ENCODE measurements around the gene SRPK2.
"Not testable (repeated sequence)": the region's sequence is repeated elsewhere in the genome, so short reads cannot be mapped to it uniquely, and the experiment has no call there.

Gene SRPK2

GRCh38 chr7:105337529-105337928, 51.2 kb downstream of the SRPK2 start:
- H3K36me3 ChIP-seq (ENCODE audit: insufficient read depth), result no peaks in the 10 kb centered on the region; the same call in 1 of the 2 replicates
- H3K9ac ChIP-seq, result no peak overlapping the region
- H3K4me2 ChIP-seq, result no peak overlapping the region
- H2AFZ ChIP-seq (ENCODE audit: low read depth), result no peak overlapping the region
- peaks cover 3% of the 10 kb centered on the region; the same call in 1 of the 2 replicates for H4K20me1 ChIP-seq (ENCODE audit: insufficient read depth)
- peaks cover 85% of the 10 kb centered on the region for H3K4me1 ChIP-seq (ENCODE audit: low read depth, poor library complexity, severe bottlenecking)
- H3K79me2 ChIP-seq (ENCODE audit: insufficient read depth, low read depth), result peaks cover 92% of the 10 kb centered on the region
- H3K4me3 ChIP-seq (IDR thresholded peaks at IDR 0.05; ENCODE audit: insufficient read depth, low read depth, low read length), result no peak overlapping the region
- H3K27me3 ChIP-seq (ENCODE audit: insufficient read depth, low read depth), result no peaks in the 10 kb centered on the region
- no peak overlapping the region for H3K27ac ChIP-seq
- no peak for TF ChIP-seq CTCF (conservative IDR thresholded peaks at IDR 0.05; ENCODE audit: low read depth, low read length)

GRCh38 chr7:105336009-105336408, 52.7 kb downstream of the SRPK2 start:
- Histone ChIP-seq H3K4me3 (IDR thresholded peaks at IDR 0.05; ENCODE audit: insufficient read depth, low read depth, low read length) (no peak overlapping the region), H3K36me3 (ENCODE audit: insufficient read depth) (no peaks in the 10 kb centered on the region; the same call in 1 of the 2 replicates), H3K4me2 (no peak overlapping the region), H3K4me1 (ENCODE audit: low read depth, poor library complexity, severe bottlenecking) (peaks cover 99% of the 10 kb centered on the region), H3K27me3 (ENCODE audit: insufficient read depth, low read depth) (no peaks in the 10 kb centered on the region), H2AFZ (ENCODE audit: low read depth) (no peak overlapping the region), H4K20me1 (ENCODE audit: insufficient read depth) (peaks cover 3% of the 10 kb centered on the region; the same call in 1 of the 2 replicates), H3K27ac (no peak overlapping the region), H3K9ac (no peak overlapping the region), H3K79me2 (ENCODE audit: insufficient read depth, low read depth) (peaks cover 92% of the 10 kb centered on the region)
- no peak; the same call in 1 of the 2 replicates for TF ChIP-seq CTCF (conservative IDR thresholded peaks at IDR 0.05; ENCODE audit: low read depth, low read length)

GRCh38 chr7:105332661-105333060, 56.1 kb downstream of the SRPK2 start:
- H3K9ac ChIP-seq; H2AFZ ChIP-seq (ENCODE audit: low read depth); H4K20me1 ChIP-seq (ENCODE audit: insufficient read depth); H3K36me3 ChIP-seq (ENCODE audit: insufficient read depth); H3K27me3 ChIP-seq (ENCODE audit: insufficient read depth, low read depth); H3K4me3 ChIP-seq (IDR thresholded peaks at IDR 0.05; ENCODE audit: insufficient read depth, low read depth, low read length): not testable (repeated sequence)
- peak overlapping the region; percentile 15; the same call in 1 of the 2 replicates for H3K4me2 ChIP-seq
- peak overlapping the region; percentile 7; the same call in 1 of the 2 replicates for H3K27ac ChIP-seq
- H3K79me2 ChIP-seq (ENCODE audit: insufficient read depth, low read depth), result peaks cover 90% of the 10 kb centered on the region
- H3K4me1 ChIP-seq (ENCODE audit: low read depth, poor library complexity, severe bottlenecking), result peaks cover 99% of the 10 kb centered on the region

- H4K20me1 ChIP-seq (ENCODE audit: insufficient read depth), result peaks cover 3% of the 10 kb centered on the region; the same call in 1 of the 2 replicates
- no peaks in the 10 kb centered on the region for H3K27me3 ChIP-seq (ENCODE audit: insufficient read depth, low read depth)
- H3K4me2 ChIP-seq, result peak overlapping the region; percentile 43
- no peaks in the 10 kb centered on the region; the same call in 1 of the 2 replicates for H3K36me3 ChIP-seq (ENCODE audit: insufficient read depth)
- TF ChIP-seq CTCF (conservative IDR thresholded peaks at IDR 0.05; ENCODE audit: low read depth, low read length), result no peak
- H3K79me2 ChIP-seq (ENCODE audit: insufficient read depth, low read depth), result peaks cover 96% of the 10 kb centered on the region
- peak overlapping the region; percentile 43 for H3K27ac ChIP-seq
- peaks cover 98% of the 10 kb centered on the region for H3K4me1 ChIP-seq (ENCODE audit: low read depth, poor library complexity, severe bottlenecking)
- H3K4me3 ChIP-seq (IDR thresholded peaks at IDR 0.05; ENCODE audit: insufficient read depth, low read depth, low read length), result no peak overlapping the region
- H3K9ac ChIP-seq, result no peak overlapping the region; the same call in 1 of the 2 replicates
- no peak overlapping the region for H2AFZ ChIP-seq (ENCODE audit: low read depth)
Measured at GRCh38 chr7:105330526-105330925, 58.2 kb downstream of the SRPK2 start.

GRCh38 chr7:105327201-105327600, 61.5 kb downstream of the SRPK2 start:
- Histone ChIP-seq H3K27ac (peak overlapping the region; percentile 26; the same call in 1 of the 2 replicates), H3K9ac (no peak overlapping the region), H3K4me1 (ENCODE audit: low read depth, poor library complexity, severe bottlenecking) (peaks cover 86% of the 10 kb centered on the region), H3K27me3 (ENCODE audit: insufficient read depth, low read depth) (no peaks in the 10 kb centered on the region), H3K36me3 (ENCODE audit: insufficient read depth) (peaks cover under 1% of the 10 kb centered on the region; the same call in 1 of the 2 replicates), H3K4me2 (peak overlapping the region; percentile 48; the same call in 1 of the 2 replicates), H2AFZ (ENCODE audit: low read depth) (no peak overlapping the region), H3K79me2 (ENCODE audit: insufficient read depth, low read depth) (peaks cover 82% of the 10 kb centered on the region), H4K20me1 (ENCODE audit: insufficient read depth) (no peaks in the 10 kb centered on the region; the same call in 1 of the 2 replicates), H3K4me3 (IDR thresholded peaks at IDR 0.05; ENCODE audit: insufficient read depth, low read depth, low read length) (no peak overlapping the region)
- TF ChIP-seq CTCF (conservative IDR thresholded peaks at IDR 0.05; ENCODE audit: low read depth, low read length), result no peak
